Measurements from ENCODE around the gene TMA7. TPM values are rescaled to one million over a fixed set of nuclear protein-coding genes. Genes with fewer than 3 reads are reported as not detected.

TMA7 gene
- polyA plus RNA-seq, 10 donors, result 146 to 239 (median 178) TPM

Other genes starting within 250 kb of the TMA7 start
- gene CAMP, start 216.8 kb upstream of the TMA7 start, polyA plus RNA-seq (ENCODE audit: insufficient read length in 10 of 10), result 1 to 10 TPM in 4 of 10 donors, under 1 TPM in 5, not detected in 1; 0.20 to 1.6 (median 0.94) TPM
- gene ZNF589, start 199.2 kb upstream of the TMA7 start, polyA plus RNA-seq (ENCODE audit: insufficient read length in 10 of 10), result 1 to 10 TPM; 6.3 to 8.8 (median 7.4) TPM
- 10 to 100 TPM; 15.0 to 24.7 (median 20.3) TPM for gene NME6, start 138.9 kb upstream of the TMA7 start, polyA plus RNA-seq (ENCODE audit: insufficient read length in 10 of 10)
- not detected for gene SPINK8, start 106.6 kb upstream of the TMA7 start, polyA plus RNA-seq (ENCODE audit: insufficient read length in 10 of 10)
- under 1 TPM in 5 of 10 donors, not detected in 5; 0.11 to 0.43 (median 0.20) TPM for gene FBXW12, start 68.0 kb upstream of the TMA7 start, polyA plus RNA-seq (ENCODE audit: insufficient read length in 10 of 10)
- 10 to 100 TPM; 11.4 to 33.0 (median 20.0) TPM for gene PLXNB1, start 10.2 kb upstream of the TMA7 start, polyA plus RNA-seq (ENCODE audit: insufficient read length in 10 of 10)
- 10 to 100 TPM in 8 of 10 donors, 1 to 10 TPM in 2; 9.2 to 15.2 (median 11.3) TPM for gene CCDC51, start 138 bp upstream of the TMA7 start, polyA plus RNA-seq (ENCODE audit: insufficient read length in 10 of 10)
- gene ATRIP, start 6.5 kb downstream of the TMA7 start, polyA plus RNA-seq (ENCODE audit: insufficient read length in 10 of 10), result 1 to 10 TPM; 6.4 to 9.8 (median 7.9) TPM
- 10 to 100 TPM; 54.3 to 89.5 (median 70.3) TPM for gene SHISA5, start 63.9 kb downstream of the TMA7 start, polyA plus RNA-seq (ENCODE audit: insufficient read length in 10 of 10)
- 1 to 10 TPM; 3.1 to 5.6 (median 4.5) TPM for gene PFKFB4, start 116.5 kb downstream of the TMA7 start, polyA plus RNA-seq (ENCODE audit: insufficient read length in 10 of 10)
- gene UCN2, start 123.5 kb downstream of the TMA7 start, polyA plus RNA-seq (ENCODE audit: insufficient read length in 10 of 10), result 1 to 10 TPM in 1 of 10 donors, under 1 TPM in 3, not detected in 6; 0.16 to 1.1 (median 0.49) TPM
- 10 to 100 TPM in 3 of 10 donors, 1 to 10 TPM in 7; 3.2 to 54.8 (median 5.4) TPM for gene COL7A1, start 155.1 kb downstream of the TMA7 start, polyA plus RNA-seq (ENCODE audit: insufficient read length in 10 of 10)
- 100 to 1,000 TPM; 161 to 187 (median 177) TPM for gene UQCRC1, start 169.4 kb downstream of the TMA7 start, polyA plus RNA-seq (ENCODE audit: insufficient read length in 10 of 10)
- gene TMEM89, start 181.5 kb downstream of the TMA7 start, polyA plus RNA-seq (ENCODE audit: insufficient read length in 10 of 10), result not detected
- gene SLC26A6, start 195.2 kb downstream of the TMA7 start, polyA plus RNA-seq (ENCODE audit: insufficient read length in 10 of 10), result 10 to 100 TPM in 3 of 10 donors, 1 to 10 TPM in 7; 6.2 to 14.1 (median 8.5) TPM
- 1 to 10 TPM in 1 of 10 donors, under 1 TPM in 9; 0.35 to 1.2 (median 0.66) TPM for gene CELSR3, start 222.6 kb downstream of the TMA7 start, polyA plus RNA-seq (ENCODE audit: insufficient read length in 10 of 10)
- gene NCKIPSD, start 245.7 kb downstream of the TMA7 start, polyA plus RNA-seq (ENCODE audit: insufficient read length in 10 of 10), result 10 to 100 TPM in 1 of 10 donors, 1 to 10 TPM in 9; 5.9 to 11.2 (median 7.8) TPM

All from muscle of back (tissue), 10 donors.